KMS-11 (cell line): ENCODE measurements around the gene OXLD1.

Source experiments
- H2AFZ ChIP-seq: fragments of 200-600 bp; sonication (generic); 2 replicates; pipeline ENCODE4 v1.6.1; 2016; ENCODE audit warnings: antibody characterized with exemption, mixed run types, low read depth
- H3K27ac ChIP-seq: fragments of 200-600 bp; sonication (generic); 2 replicates; pipeline ENCODE4 v1.6.1; 2016; ENCODE audit warnings: mild to moderate bottlenecking, mixed run types
- H3K27me3 ChIP-seq: fragments of 200-600 bp; sonication (generic); 2 replicates; pipeline ENCODE4 v1.6.1; 2017; ENCODE audit warnings: mild to moderate bottlenecking, low read depth, mixed run types, moderate library complexity; ENCODE audit not compliant: insufficient read depth
- H3K36me3 ChIP-seq: fragments of 200-600 bp; sonication (generic); 2 replicates; pipeline ENCODE4 v1.6.1; 2017; ENCODE audit warnings: mild to moderate bottlenecking, mixed run types; ENCODE audit not compliant: insufficient read depth
- H3K4me1 ChIP-seq: fragments of 200-600 bp; sonication (generic); 2 replicates; pipeline ENCODE4 v1.6.1; 2016; ENCODE audit warnings: mild to moderate bottlenecking, low read depth, mixed run types; ENCODE audit not compliant: poor library complexity, severe bottlenecking
- H3K4me2 ChIP-seq: fragments of 200-600 bp; sonication (generic); 2 replicates; pipeline ENCODE4 v1.7.0; 2016; ENCODE audit warnings: mild to moderate bottlenecking, mixed run types
- H3K4me3 ChIP-seq: fragments of 200-600 bp; sonication (generic); IDR thresholded peaks from 2 replicates; pipeline ENCODE4 v1.6.1; 2017; ENCODE audit warnings: low read depth, low read length, mixed read lengths; ENCODE audit not compliant: insufficient read depth
- H3K79me2 ChIP-seq: fragments of 200-600 bp; sonication (generic); 2 replicates; pipeline ENCODE4 v1.6.1; 2016; ENCODE audit warnings: low read depth, mixed run types; ENCODE audit not compliant: insufficient read depth
- H3K9ac ChIP-seq: fragments of 200-600 bp; sonication (generic); 2 replicates; pipeline ENCODE4 v1.6.1; 2016; ENCODE audit warnings: mild to moderate bottlenecking, mixed run types
- H4K20me1 ChIP-seq: fragments of 200-600 bp; sonication (generic); 2 replicates; pipeline ENCODE4 v1.6.1; 2016; ENCODE audit warnings: mild to moderate bottlenecking, mixed run types; ENCODE audit not compliant: insufficient read depth
- TF ChIP-seq, protein P1 (sequence below): fragments of 200-600 bp; sonication (generic); conservative IDR thresholded peaks from 2 replicates; pipeline ENCODE4 v1.6.1; 2017; ENCODE audit warnings: low read depth, mild to moderate bottlenecking, antibody characterized with exemption, low read length, moderate library complexity, mixed read lengths

The OXLD1 gene

GRCh38 chr17:81641825-81642489, 24.4 kb downstream of the OXLD1 start:
- no peaks in the 10 kb centered on the region for H3K36me3 ChIP-seq
- TF ChIP-seq, protein P1, sequence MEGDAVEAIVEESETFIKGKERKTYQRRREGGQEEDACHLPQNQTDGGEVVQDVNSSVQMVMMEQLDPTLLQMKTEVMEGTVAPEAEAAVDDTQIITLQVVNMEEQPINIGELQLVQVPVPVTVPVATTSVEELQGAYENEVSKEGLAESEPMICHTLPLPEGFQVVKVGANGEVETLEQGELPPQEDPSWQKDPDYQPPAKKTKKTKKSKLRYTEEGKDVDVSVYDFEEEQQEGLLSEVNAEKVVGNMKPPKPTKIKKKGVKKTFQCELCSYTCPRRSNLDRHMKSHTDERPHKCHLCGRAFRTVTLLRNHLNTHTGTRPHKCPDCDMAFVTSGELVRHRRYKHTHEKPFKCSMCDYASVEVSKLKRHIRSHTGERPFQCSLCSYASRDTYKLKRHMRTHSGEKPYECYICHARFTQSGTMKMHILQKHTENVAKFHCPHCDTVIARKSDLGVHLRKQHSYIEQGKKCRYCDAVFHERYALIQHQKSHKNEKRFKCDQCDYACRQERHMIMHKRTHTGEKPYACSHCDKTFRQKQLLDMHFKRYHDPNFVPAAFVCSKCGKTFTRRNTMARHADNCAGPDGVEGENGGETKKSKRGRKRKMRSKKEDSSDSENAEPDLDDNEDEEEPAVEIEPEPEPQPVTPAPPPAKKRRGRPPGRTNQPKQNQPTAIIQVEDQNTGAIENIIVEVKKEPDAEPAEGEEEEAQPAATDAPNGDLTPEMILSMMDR, result no peak
- no peaks in the 10 kb centered on the region for H3K4me1 ChIP-seq
- H3K4me3 ChIP-seq, result no peak overlapping the region
- no peaks in the 10 kb centered on the region for H3K79me2 ChIP-seq
- H3K9ac ChIP-seq, result no peak overlapping the region
- H4K20me1 ChIP-seq, result no peaks in the 10 kb centered on the region
- H3K27ac ChIP-seq, result no peak overlapping the region
- no peaks in the 10 kb centered on the region for H3K27me3 ChIP-seq
- H3K4me2 ChIP-seq, result no peak overlapping the region
- no peak overlapping the region for H2AFZ ChIP-seq

GRCh38 chr17:81640011-81640410, 26.4 kb downstream of the OXLD1 start:
- Histone ChIP-seq H3K4me2 (no peak overlapping the region), H3K36me3 (no peaks in the 10 kb centered on the region), H3K27me3 (no peaks in the 10 kb centered on the region), H3K9ac (no peak overlapping the region), H4K20me1 (0 out of 2 replicates have a peak, but pooled peaks cover 3% of the 10 kb centered on the region), H3K4me3 (no peak overlapping the region), H2AFZ (no peak overlapping the region), H3K4me1 (peaks cover 9% of the 10 kb centered on the region), H3K79me2 (peaks cover 17% of the 10 kb centered on the region), H3K27ac (no peak overlapping the region)
- TF ChIP-seq, protein P1, result no peak

DNA sequence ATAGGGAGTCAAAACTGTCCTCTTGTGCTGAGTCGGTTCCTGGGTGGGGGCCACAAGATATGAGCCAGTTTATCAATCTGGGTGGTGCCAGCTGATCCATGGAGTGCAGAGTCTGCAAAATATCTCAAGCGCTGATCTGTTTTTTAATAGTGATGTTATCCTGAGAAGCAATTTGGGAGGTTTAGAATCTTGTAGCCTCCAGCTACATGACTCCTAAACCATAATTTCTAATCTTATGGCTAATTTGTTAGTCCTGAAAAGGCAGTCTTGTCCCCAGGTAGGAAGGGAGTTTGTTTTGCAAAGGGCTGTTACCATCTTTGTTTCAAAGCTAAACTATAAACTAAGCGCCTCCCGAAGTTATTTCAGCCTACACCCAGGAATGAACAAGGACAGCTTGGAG, 27.7 kb downstream of the OXLD1 start:
- H3K79me2 ChIP-seq, result peaks cover 30% of the 10 kb centered on the region
- H2AFZ ChIP-seq, result no peak overlapping the region
- H3K27me3 ChIP-seq, result no peaks in the 10 kb centered on the region
- H3K9ac ChIP-seq, result no peak overlapping the region
- H3K4me2 ChIP-seq, result no peak overlapping the region
- H3K36me3 ChIP-seq, result no peaks in the 10 kb centered on the region
- H3K4me1 ChIP-seq, result peaks cover 20% of the 10 kb centered on the region
- TF ChIP-seq, protein P1, result no peak
- H4K20me1 ChIP-seq, result 0 out of 2 replicates have a peak, but pooled peaks cover 11% of the 10 kb centered on the region
- no peak overlapping the region for H3K27ac ChIP-seq
- H3K4me3 ChIP-seq, result no peak overlapping the region

DNA sequence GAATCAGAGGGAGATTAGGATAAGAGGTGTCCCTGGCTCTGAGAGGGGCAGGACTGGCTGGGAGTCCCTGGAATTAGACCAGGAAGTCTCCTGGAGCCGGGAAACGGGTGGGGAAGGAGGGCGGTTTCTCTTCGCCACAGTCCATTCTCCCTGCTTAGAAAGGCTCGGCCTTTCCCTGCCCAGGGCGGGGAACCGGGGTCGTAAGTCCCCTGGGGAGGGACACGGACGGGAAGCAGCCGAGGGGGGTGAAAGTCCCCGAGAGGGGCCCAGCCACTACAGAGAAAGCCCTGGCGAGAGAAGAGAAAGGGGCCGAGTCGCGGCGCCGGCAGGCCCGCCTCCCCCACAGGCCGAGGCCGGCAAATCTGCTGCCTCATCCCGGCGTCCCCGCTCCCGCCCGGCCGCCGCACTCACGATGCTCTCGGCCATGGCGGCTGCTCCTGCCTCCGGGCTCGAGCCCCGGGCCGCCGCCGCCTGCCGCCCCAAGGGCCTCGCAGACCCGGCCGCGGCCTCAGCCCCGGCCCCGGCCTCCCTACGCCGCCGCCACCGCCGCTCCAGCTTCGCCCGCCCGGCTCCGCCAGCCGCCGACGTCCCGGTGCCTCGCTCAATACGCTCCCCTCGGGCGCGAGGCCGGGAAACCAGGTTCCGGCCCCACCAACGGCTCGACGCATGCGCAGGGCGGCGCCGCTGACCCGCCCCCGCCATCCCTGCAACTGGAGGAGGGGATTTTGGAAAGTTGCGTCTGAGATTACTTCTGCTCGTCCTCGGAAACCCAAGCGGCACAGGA, 29.7 kb downstream of the OXLD1 start, which contains the start of the genes NPLOC4 and TSPAN10:
TSS of gene NPLOC4 (minus strand) at position 608 of the 784 bp plus-strand sequence. CDS start at position 426, 182 bp downstream.
TSS of gene TSPAN10 (plus strand) at position 692 of the 784 bp plus-strand sequence. CDS start 5,217 bp downstream, outside the sequence.
- Histone ChIP-seq H3K27me3 (no peaks in the 10 kb centered on the region), H3K4me1 (peaks cover 20% of the 10 kb centered on the region), H3K9ac (peak within 1 kb of the TSS; percentile 89), H2AFZ (peak within 1 kb of the TSS; percentile 76), H3K27ac (peak within 1 kb of the TSS; percentile 82), H3K4me3 (no peak within 1 kb of the TSS), H3K36me3 (no peaks in the 10 kb centered on the region), H3K4me2 (peak within 1 kb of the TSS; percentile 67), H4K20me1 (0 out of 2 replicates have a peak, but pooled peaks cover 11% of the 10 kb centered on the region), H3K79me2 (peaks cover 50% of the 10 kb centered on the region)
- TF ChIP-seq, protein P1, result no peak
